ENCODE measurements around the gene IGF1R. TPM values are rescaled to one million over a fixed set of nuclear protein-coding genes. Genes with fewer than 3 reads are reported as not detected.

Gene IGF1R
- total RNA-seq, 1 experiment from 2014 or later: 125 TPM

DNA sequence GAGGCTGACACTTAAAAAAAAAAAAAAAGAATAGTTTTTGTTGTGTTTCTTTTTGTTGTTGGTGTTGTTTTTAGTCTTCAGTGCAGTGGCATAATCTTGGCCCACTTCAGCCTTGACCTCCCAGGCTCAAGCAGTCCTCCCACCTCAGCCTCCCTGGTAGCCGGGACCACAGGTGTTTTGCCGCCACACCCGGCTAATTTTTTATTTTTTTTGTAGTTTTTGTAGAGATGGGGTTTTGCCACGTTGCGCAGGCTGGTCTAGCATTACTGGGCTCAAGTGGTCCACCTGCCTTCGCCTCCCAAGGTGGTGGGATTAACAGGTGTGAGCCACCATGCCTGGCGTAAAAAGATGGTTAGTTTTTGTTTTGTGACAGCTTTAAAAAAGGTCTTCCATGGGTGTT lies 30.1 kb downstream of the IGF1R start:
- DNase-seq (ENCODE audit: low spot score) (no peak), ATAC-seq (no peak)
- Mint-ChIP-seq H3K4me1 (peaks cover 69% of the 10 kb centered on the region), H3K27ac (no peak overlapping the region), H3K36me3 (no peaks in the 10 kb centered on the region; the same call in 1 of the 2 replicates), H3K4me3 (no peak overlapping the region), H3K27me3 (ENCODE audit: low read depth) (no peaks in the 10 kb centered on the region), H3K9me3 (no peaks in the 10 kb centered on the region)
- no peak for TF ChIP-seq RELA (CRISPR knock-in tag; IDR thresholded peaks at IDR 0.05; ENCODE audit: borderline replicate concordance)
- TF ChIP-seq SP1 (CRISPR knock-in tag; conservative IDR thresholded peaks at IDR 0.05): no peak
- no peak for TF ChIP-seq GABPB1 (CRISPR knock-in tag; IDR thresholded peaks at IDR 0.05)
- TF ChIP-seq, protein P1, sequence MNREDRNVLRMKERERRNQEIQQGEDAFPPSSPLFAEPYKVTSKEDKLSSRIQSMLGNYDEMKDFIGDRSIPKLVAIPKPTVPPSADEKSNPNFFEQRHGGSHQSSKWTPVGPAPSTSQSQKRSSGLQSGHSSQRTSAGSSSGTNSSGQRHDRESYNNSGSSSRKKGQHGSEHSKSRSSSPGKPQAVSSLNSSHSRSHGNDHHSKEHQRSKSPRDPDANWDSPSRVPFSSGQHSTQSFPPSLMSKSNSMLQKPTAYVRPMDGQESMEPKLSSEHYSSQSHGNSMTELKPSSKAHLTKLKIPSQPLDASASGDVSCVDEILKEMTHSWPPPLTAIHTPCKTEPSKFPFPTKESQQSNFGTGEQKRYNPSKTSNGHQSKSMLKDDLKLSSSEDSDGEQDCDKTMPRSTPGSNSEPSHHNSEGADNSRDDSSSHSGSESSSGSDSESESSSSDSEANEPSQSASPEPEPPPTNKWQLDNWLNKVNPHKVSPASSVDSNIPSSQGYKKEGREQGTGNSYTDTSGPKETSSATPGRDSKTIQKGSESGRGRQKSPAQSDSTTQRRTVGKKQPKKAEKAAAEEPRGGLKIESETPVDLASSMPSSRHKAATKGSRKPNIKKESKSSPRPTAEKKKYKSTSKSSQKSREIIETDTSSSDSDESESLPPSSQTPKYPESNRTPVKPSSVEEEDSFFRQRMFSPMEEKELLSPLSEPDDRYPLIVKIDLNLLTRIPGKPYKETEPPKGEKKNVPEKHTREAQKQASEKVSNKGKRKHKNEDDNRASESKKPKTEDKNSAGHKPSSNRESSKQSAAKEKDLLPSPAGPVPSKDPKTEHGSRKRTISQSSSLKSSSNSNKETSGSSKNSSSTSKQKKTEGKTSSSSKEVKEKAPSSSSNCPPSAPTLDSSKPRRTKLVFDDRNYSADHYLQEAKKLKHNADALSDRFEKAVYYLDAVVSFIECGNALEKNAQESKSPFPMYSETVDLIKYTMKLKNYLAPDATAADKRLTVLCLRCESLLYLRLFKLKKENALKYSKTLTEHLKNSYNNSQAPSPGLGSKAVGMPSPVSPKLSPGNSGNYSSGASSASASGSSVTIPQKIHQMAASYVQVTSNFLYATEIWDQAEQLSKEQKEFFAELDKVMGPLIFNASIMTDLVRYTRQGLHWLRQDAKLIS (CRISPR knock-in tag; IDR thresholded peaks at IDR 0.05; ENCODE audit: borderline replicate concordance): no peak
- TF ChIP-seq SMAD3 (CRISPR knock-in tag; IDR thresholded peaks at IDR 0.05; ENCODE audit: borderline replicate concordance): no peak
- TF ChIP-seq, protein P2, sequence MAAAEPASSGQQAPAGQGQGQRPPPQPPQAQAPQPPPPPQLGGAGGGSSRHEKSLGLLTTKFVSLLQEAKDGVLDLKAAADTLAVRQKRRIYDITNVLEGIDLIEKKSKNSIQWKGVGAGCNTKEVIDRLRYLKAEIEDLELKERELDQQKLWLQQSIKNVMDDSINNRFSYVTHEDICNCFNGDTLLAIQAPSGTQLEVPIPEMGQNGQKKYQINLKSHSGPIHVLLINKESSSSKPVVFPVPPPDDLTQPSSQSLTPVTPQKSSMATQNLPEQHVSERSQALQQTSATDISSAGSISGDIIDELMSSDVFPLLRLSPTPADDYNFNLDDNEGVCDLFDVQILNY (CRISPR knock-in tag; IDR thresholded peaks at IDR 0.05): no peak
- ChIA-PET CTCF (interaction anchor here (0.7 kb wide), 1 partner anchor 165 kb away, joined by 3 read pairs; no protein-coding TSS in a partner anchor), POLR2A (no interaction called here)

DNA sequence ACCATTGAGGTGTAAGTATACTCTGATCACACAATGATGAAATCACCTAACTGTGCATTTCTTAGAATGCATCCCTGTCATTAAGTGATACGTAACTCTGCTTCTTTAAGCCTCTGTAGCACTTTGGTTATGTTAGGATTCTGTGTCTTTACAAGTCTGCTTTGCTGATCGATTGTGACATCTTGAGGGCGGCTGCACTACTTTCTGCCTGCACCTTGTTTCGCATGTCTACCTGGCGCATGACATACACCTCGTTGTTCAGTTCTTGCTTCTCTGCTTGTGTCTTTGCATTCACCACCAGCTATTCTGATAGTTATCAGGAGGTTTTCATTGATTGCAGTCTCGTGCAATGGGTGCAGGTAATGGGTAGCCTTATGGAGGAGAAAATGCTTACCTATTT lies 32.7 kb downstream of the IGF1R start:
- H3K4me1 Mint-ChIP-seq: peaks cover 72% of the 10 kb centered on the region
- H3K27ac Mint-ChIP-seq: peak overlapping the region; percentile 28; the same call in 1 of the 2 replicates
- ATAC-seq: no peak
- H3K4me3 Mint-ChIP-seq: no peak overlapping the region
- CTCF ChIA-PET: no interaction called here
- TF ChIP-seq TCF7 (CRISPR knock-in tag; IDR thresholded peaks at IDR 0.05; ENCODE audit: low read depth): no peak
- no peak for DNase-seq (ENCODE audit: low spot score)
- POLR2A ChIA-PET: interaction anchor here (0.6 kb wide), 1 partner anchor 10 kb away, joined by 3 read pairs; no protein-coding TSS in a partner anchor
- H3K36me3 Mint-ChIP-seq: no peaks in the 10 kb centered on the region; the same call in 1 of the 2 replicates
- no peaks in the 10 kb centered on the region for H3K27me3 Mint-ChIP-seq (ENCODE audit: low read depth)
- no peaks in the 10 kb centered on the region for H3K9me3 Mint-ChIP-seq

DNA sequence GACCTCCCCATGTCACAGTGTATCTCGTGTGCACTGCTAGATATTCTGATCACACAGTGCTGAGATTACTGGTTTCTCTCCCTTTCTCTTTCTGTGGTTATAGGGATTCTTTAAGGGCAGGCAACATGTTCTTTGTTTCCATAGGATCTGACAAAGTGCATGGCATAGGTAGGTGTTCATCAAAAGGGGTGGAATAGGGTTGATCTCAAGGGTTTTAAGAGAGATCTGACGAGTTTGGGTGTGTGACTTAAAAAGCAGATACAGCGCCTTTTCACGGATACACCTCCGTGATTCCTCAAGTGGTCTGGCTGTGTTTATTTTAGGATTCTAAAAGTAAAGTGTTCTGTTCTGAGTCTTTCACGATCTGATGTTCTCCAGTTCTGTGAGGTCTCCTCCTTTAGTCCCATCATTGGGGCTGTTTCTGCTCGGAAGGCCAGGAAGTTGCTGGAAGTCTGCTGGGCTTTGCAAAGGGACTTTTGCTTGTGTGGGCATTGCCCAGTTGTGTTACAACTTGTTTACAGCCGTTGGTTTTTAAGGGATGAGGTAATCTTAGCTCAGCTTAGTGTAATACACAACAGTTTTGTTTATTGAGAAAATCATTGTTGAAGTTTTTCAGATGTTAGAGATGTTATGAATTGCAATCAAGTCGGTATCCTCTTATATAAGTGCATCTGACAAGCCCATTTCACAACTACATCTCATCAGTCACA lies 34.8 kb downstream of the IGF1R start:
- ChIA-PET POLR2A (no interaction called here), CTCF (interaction anchor here (1.5 kb wide), 1 partner anchor 168 kb away, joined by 5 read pairs; no protein-coding TSS in a partner anchor)
- DNase-seq (ENCODE audit: low spot score) (no peak), ATAC-seq (no peak)
- H3K4me3 Mint-ChIP-seq: no peak overlapping the region
- no peaks in the 10 kb centered on the region for H3K27me3 Mint-ChIP-seq (ENCODE audit: low read depth)
- peaks cover 75% of the 10 kb centered on the region for H3K4me1 Mint-ChIP-seq
- TF ChIP-seq CREM (CRISPR knock-in tag; IDR thresholded peaks at IDR 0.05): no peak
- peak overlapping the region; percentile 49 for H3K27ac Mint-ChIP-seq
- H3K9me3 Mint-ChIP-seq: no peaks in the 10 kb centered on the region
- H3K36me3 Mint-ChIP-seq: no peaks in the 10 kb centered on the region

DNA sequence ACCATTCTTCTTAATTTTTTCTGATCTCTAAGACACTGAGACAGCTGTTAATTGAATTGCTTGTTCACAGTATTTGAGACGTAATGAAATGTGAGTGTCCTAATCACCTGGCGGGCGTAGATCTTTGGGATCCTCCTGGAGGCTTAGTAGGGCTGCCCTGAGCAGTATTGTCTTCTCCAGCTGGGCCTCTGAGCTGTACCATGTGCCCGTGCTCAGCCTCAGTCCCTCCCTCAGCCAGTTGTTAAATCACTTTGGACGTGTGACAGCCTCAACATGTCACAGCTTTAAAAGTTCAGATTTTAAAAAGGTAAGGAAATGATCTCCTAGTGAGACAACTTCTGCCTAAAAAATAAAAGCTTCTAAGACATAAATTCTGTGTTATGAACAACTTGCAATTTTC lies 35.5 kb downstream of the IGF1R start:
- POLR2A ChIA-PET: interaction anchor here (0.8 kb wide), 1 partner anchor 176 kb away, joined by 3 read pairs; no protein-coding TSS in a partner anchor
- Mint-ChIP-seq H3K9me3 (no peaks in the 10 kb centered on the region), H3K4me3 (no peak overlapping the region)
- TF ChIP-seq RELA (CRISPR knock-in tag; IDR thresholded peaks at IDR 0.05; ENCODE audit: borderline replicate concordance) (no peak), NR3C1 (CRISPR knock-in tag; conservative IDR thresholded peaks at IDR 0.05; ENCODE audit: low read depth) (no peak), JUN (CRISPR knock-in tag; IDR thresholded peaks at IDR 0.05) (no peak), ETV6 (CRISPR knock-in tag; IDR thresholded peaks at IDR 0.05) (no peak), SOX15 (CRISPR knock-in tag; IDR thresholded peaks at IDR 0.05) (no peak), CBFB (CRISPR knock-in tag; IDR thresholded peaks at IDR 0.05; ENCODE audit: low read depth) (no peak), FOXP1 (CRISPR knock-in tag; IDR thresholded peaks at IDR 0.05; ENCODE audit: borderline replicate concordance) (no peak)
- TF ChIP-seq, protein P3, sequence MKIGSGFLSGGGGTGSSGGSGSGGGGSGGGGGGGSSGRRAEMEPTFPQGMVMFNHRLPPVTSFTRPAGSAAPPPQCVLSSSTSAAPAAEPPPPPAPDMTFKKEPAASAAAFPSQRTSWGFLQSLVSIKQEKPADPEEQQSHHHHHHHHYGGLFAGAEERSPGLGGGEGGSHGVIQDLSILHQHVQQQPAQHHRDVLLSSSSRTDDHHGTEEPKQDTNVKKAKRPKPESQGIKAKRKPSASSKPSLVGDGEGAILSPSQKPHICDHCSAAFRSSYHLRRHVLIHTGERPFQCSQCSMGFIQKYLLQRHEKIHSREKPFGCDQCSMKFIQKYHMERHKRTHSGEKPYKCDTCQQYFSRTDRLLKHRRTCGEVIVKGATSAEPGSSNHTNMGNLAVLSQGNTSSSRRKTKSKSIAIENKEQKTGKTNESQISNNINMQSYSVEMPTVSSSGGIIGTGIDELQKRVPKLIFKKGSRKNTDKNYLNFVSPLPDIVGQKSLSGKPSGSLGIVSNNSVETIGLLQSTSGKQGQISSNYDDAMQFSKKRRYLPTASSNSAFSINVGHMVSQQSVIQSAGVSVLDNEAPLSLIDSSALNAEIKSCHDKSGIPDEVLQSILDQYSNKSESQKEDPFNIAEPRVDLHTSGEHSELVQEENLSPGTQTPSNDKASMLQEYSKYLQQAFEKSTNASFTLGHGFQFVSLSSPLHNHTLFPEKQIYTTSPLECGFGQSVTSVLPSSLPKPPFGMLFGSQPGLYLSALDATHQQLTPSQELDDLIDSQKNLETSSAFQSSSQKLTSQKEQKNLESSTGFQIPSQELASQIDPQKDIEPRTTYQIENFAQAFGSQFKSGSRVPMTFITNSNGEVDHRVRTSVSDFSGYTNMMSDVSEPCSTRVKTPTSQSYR (CRISPR knock-in tag; IDR thresholded peaks at IDR 0.05): no peak
- TF ChIP-seq, protein P4, sequence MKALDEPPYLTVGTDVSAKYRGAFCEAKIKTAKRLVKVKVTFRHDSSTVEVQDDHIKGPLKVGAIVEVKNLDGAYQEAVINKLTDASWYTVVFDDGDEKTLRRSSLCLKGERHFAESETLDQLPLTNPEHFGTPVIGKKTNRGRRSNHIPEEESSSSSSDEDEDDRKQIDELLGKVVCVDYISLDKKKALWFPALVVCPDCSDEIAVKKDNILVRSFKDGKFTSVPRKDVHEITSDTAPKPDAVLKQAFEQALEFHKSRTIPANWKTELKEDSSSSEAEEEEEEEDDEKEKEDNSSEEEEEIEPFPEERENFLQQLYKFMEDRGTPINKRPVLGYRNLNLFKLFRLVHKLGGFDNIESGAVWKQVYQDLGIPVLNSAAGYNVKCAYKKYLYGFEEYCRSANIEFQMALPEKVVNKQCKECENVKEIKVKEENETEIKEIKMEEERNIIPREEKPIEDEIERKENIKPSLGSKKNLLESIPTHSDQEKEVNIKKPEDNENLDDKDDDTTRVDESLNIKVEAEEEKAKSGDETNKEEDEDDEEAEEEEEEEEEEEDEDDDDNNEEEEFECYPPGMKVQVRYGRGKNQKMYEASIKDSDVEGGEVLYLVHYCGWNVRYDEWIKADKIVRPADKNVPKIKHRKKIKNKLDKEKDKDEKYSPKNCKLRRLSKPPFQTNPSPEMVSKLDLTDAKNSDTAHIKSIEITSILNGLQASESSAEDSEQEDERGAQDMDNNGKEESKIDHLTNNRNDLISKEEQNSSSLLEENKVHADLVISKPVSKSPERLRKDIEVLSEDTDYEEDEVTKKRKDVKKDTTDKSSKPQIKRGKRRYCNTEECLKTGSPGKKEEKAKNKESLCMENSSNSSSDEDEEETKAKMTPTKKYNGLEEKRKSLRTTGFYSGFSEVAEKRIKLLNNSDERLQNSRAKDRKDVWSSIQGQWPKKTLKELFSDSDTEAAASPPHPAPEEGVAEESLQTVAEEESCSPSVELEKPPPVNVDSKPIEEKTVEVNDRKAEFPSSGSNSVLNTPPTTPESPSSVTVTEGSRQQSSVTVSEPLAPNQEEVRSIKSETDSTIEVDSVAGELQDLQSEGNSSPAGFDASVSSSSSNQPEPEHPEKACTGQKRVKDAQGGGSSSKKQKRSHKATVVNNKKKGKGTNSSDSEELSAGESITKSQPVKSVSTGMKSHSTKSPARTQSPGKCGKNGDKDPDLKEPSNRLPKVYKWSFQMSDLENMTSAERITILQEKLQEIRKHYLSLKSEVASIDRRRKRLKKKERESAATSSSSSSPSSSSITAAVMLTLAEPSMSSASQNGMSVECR (CRISPR knock-in tag; IDR thresholded peaks at IDR 0.05; ENCODE audit: borderline replicate concordance): no peak

More for the DNA sequence above, 35.5 kb downstream of the IGF1R start:
- Mint-ChIP-seq H3K27me3 (ENCODE audit: low read depth) (no peaks in the 10 kb centered on the region), H3K27ac (no peak overlapping the region), H3K36me3 (no peaks in the 10 kb centered on the region), H3K4me1 (peaks cover 80% of the 10 kb centered on the region)
- peak; percentile 26; the same call in 1 of the 2 replicates for ATAC-seq
- CTCF ChIA-PET: interaction anchor here (0.6 to 1.5 kb wide), 3 partner anchors 7 to 167 kb away, joined by 3 to 5 read pairs (median 4); no protein-coding TSS in a partner anchor
- no peak for DNase-seq (ENCODE audit: low spot score)

Data from WTC11 (cell line).